ENCODE data around the gene PCDH12.

The PCDH12 gene

DNA sequence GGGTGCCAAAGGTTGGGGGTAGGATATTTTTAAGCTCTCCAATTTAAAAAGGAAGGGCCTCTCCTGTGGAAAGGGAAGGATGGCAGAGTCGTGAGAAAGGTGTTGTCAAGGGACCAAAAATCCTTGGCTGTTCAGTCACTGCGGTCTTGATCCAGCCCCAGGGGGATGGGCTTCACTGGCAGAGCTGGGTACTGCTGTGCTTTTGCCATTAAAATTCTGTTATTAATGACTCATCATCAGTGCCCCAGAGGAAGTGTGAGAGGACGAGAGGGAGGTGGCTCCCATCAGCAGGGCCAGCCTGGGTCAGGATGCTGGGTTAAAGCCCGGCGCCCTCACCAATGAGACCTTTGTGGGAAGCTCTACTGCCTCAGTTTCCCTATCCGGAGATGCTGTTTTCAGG lies 16.7 kb downstream of the PCDH12 start:
- H3K4me3 ChIP-seq (ENCODE audit: low read depth, low read length) = no peak overlapping the region

DNA sequence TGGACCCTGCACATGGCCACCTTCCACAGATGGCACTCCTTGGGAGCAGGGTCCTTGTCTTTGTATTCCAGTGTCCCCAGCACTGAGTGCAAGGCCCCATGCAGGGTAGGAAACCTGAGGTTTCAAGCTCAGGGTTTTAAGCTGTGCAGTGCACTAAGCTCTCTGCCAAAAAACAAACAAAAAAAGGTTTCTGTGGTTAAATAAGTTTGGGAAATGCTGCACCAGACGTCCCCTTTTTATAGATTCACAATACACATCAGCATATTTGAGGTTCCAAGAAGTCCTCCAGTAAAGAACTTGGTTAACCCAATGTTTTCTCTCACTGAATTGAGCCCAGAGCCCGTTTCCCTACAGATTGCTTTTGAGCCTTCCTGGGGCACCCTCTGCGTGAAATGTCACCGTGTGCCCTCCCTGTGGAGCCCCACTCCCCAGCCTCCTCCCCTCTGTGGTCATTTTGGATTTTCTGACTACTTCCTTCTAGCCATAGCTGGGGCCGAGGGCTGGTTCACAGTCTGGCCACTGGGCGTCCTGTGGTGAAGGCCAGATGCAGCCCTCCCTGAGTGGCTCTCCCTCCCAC lies 17.2 kb downstream of the PCDH12 start:
- no peak overlapping the region for H3K4me3 ChIP-seq (ENCODE audit: low read depth, low read length)

DNA sequence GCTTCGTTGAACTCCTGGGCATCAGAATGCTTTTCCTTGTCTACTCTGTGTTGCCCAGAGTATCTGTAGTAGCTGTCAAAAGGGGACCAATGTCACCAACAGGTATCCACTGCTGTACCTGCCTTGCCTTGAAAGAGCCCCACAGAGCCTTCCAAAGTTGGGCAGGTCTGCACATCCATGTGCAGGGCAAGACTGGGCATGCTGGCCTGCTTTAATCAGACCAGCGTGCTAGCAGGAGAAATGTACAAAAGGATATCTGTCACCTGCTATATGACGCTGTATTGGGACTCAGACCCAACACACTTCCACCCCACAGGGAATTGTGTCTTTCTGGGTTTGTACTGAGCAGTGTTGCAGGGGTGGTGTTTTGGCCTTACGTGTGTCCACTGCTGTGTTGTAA lies 22.5 kb downstream of the PCDH12 start:
- no peak overlapping the region for H3K4me3 ChIP-seq (ENCODE audit: low read depth, low read length)

DNA sequence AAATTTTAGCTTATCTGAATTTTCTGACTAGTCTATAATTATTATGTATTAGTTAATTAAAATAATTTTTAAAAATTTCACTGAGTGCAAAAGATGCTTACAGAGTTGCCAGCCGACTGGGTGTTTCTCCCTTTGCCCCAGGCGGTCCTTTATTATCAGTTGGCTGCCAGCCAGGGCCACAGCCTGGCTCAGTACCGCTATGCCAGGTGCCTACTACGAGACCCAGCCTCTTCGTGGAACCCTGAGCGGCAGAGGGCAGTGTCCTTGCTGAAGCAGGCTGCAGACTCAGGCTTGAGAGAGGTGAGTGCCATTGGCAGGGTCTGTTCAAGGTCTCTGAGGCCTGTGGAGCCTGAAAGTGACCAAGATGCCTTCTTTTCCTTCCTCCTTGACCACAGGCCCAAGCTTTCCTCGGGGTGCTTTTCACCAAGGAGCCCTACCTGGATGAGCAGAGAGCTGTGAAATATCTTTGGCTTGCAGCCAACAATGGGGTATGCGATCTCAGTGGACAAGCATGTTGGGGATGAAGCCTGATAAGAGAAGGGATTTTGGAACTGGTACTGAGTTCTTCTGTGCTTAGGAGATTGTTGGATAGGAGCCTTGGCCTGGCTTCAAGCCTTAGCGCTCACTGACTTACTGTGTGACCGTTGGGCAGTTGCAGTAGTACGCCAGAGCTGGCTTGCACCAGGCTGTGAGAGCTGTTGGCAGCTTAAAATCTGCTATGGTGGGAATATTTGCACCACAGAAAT lies 23.7 kb downstream of the PCDH12 start:
- no peak overlapping the region for H3K4me3 ChIP-seq (ENCODE audit: low read depth, low read length)

GRCh38 chr5:141933151-141933550 lies 24.9 kb downstream of the PCDH12 start:
- H3K4me3 ChIP-seq (ENCODE audit: low read depth, low read length) = no peak overlapping the region

- no peak overlapping the region for H3K4me3 ChIP-seq (ENCODE audit: low read depth, low read length)
Observed at GRCh38 chr5:141931694-141932093, 26.3 kb downstream of the PCDH12 start.

- no peak overlapping the region for H3K4me3 ChIP-seq (ENCODE audit: low read depth, low read length)
Observed at GRCh38 chr5:141929398-141930058, 28.5 kb downstream of the PCDH12 start.

DNA sequence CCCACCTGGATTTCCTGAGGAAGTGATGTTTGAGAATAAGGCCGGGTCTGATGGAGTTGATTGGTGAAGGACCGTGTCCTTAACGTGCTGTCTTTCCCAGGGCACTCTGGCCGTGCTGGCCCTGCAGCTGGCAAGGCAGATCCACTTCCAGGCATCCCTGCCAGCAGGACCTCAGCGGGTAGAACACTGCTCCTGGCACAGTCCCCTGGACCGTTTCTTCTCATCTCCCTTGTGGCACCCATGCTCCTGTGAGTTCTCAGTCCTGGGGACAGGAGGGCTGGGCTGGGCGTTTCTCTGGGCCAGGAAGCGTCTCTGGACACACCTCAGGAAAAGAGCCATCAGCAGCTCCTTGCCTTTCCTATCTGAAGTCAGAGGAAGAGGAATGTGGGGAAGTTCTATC lies 30.0 kb downstream of the PCDH12 start:
- H3K4me3 ChIP-seq (ENCODE audit: low read depth, low read length) = no peak overlapping the region

DNA sequence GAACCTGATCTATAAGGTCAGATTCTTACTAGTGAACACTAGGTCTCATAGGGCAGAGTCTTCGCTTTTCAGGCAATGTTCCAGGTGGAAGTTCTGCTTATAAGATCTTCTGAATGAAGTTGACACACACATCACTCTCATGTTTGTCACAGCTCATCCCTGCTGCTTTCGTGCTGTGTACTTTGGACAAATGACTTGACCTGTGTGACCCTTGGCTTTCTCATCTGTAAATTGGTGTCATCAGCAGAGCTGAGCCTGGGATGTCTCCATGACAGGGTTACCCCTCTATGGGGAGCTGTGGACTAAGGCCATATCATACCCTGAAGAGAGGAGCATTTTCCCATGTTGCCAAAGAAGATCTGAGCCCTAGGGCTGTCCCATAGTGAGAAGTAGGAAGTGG lies 31.6 kb downstream of the PCDH12 start:
- no peak overlapping the region for H3K4me3 ChIP-seq (ENCODE audit: low read depth, low read length)

GRCh38 chr5:141923448-141924313 lies 34.3 kb downstream of the PCDH12 start, which contains the start of gene DELE1:
DELE1 (plus strand) TSS chr5:141923871; CDS start chr5:141923942, 71 bp downstream.
- peak within 1 kb of the TSS; percentile 73 for H3K4me3 ChIP-seq (ENCODE audit: low read depth, low read length)

- H3K4me3 ChIP-seq (ENCODE audit: low read depth, low read length) = peak overlapping the region; percentile 73
Observed at GRCh38 chr5:141922827-141923447, 35.1 kb downstream of the PCDH12 start.

GRCh38 chr5:141920771-141921170 lies 37.2 kb downstream of the PCDH12 start:
- no peak overlapping the region for H3K4me3 ChIP-seq (ENCODE audit: low read depth, low read length)

DNA sequence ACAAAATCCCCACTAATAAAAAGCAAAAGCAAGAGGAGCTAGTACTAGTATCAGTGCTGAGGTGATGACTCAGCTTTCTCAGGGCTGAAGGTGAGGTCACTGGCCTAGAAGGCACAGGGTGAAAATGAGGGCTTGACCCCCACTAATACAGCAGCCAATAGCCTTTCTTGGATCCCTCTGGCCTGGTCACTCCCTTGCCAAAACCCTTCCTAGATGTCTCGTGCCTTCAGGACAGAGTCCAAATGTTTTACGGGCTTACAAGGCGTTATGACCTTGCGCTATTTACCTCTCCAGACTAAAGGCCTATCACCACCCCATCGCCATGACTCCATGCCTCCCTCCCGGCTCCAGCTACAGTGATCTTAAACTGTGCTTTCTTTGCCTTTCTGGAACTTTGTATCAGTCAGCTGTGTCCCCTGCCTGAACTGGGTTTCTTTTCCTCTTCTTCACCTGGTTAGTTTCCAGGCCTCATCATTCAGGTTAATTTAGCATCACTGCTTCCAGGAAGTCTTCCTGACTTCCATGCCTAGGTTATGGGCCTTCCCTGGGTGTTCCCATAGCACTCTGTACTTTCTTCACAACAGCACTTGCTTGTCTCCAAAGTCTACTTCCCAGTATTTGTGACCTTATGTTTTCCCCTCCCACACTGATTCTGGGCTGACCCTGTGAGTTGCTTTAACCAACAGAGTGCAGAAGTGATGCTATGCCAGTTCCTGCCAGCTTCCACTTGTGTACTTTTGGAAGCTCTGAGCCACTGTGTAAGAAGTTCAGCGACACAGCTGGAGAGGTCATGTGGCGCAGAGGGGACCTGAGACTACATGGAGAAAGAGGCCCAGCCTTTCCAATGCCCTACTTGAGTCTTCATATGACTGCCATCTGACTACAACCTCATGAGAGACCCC lies 38.5 kb downstream of the PCDH12 start:
- H3K4me3 ChIP-seq (ENCODE audit: low read depth, low read length) = no peak overlapping the region

DNA sequence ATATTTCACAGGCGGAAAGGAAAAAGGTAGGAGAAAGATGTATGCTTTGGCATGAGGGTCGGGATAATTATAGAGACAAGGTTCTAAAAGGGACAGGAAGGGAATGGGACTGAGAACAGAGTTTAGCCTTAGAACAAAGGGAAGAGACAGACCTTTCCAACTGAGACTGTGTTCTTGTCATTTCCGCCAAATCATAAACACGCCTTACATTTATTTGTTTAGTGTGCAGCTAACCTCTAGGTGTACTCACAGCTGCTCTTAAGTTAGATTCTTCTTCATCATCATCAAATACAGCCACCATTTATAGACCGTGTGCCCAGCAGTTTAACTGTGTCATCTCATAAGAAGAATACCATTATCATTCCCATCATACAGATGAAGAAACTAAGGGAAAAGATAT lies 40.2 kb downstream of the PCDH12 start:
- H3K4me3 ChIP-seq (ENCODE audit: low read depth, low read length) = no peak overlapping the region

DNA sequence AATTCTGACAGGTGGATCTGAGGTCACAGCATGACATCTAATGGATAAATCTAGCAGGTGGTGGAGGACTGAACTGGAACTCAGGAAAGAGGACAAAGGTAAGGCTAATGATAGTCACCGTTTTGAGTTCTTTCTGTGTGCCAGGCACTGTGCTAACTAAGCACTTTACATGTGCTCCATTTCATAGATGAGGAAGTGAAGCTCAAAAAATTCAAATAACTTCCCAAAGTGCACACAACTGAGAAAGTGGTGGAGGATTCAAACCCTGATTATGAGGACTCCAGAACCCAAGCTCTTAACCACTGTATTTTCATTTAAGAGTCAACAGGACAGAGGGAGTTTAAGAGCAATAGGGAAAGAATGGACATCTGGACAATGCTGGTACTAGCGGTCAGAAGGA lies 41.5 kb downstream of the PCDH12 start:
- no peak overlapping the region for H3K4me3 ChIP-seq (ENCODE audit: low read depth, low read length)

GRCh38 chr5:141915881-141916336 lies 42.1 kb downstream of the PCDH12 start:
- H3K4me3 ChIP-seq (ENCODE audit: low read depth, low read length) = no peak overlapping the region

GRCh38 chr5:141914797-141915196 lies 43.2 kb downstream of the PCDH12 start:
- H3K4me3 ChIP-seq (ENCODE audit: low read depth, low read length) = no peak overlapping the region

DNA sequence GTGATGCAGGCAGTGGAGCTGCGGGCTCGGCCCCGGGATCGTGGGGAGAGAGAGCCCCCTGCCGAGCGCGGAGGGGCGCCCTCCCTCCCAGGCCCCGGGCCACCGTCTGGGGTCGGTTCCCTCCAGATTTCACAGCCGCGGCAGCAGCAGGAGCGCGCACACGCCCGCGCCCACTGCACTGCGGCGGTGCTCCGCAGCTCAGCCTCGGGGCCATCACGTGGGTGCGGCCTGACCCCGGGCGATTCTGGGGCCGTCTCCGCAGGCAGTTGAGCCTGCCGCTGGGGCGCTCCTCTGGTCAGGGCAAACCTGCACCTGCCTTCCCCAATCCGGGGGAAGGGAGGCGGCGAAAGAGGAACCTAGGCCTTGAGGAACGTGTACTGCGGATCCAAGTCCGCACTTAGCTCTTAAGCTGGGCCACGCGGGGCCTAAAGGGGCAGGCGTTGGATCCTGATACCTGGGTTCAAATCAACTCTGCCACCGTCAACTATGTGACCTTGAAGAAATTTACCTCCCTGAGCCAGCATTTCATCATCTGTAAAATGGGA lies 43.7 kb downstream of the PCDH12 start:
- H3K4me3 ChIP-seq (ENCODE audit: low read depth, low read length) = peak overlapping the region; percentile 18

GRCh38 chr5:141913560-141914198 lies 44.3 kb downstream of the PCDH12 start:
- H3K4me3 ChIP-seq (ENCODE audit: low read depth, low read length) = peak overlapping the region; percentile 18
